GM18520 (cell line): ENCODE measurements around the gene PLAAT1.

Experiments
- ATAC-seq: cut with Tn5 transposase; IDR thresholded peaks from one replicate; pipeline ENCODE4 v1.9.1; 2021; ENCODE audit not compliant: unreplicated experiment

Gene PLAAT1

GRCh38 chr3:193250492-193250891, 9.5 kb downstream of the PLAAT1 start:
- no peak for ATAC-seq

- no peak for ATAC-seq
Measured at GRCh38 chr3:193253986-193254660, 13.1 kb downstream of the PLAAT1 start.

GRCh38 chr3:193261970-193262369, 20.9 kb downstream of the PLAAT1 start:
- no peak for ATAC-seq

- ATAC-seq: no peak
Measured at GRCh38 chr3:193262707-193263106, 21.7 kb downstream of the PLAAT1 start.

- no peak for ATAC-seq
Measured at GRCh38 chr3:193269343-193270028, 28.5 kb downstream of the PLAAT1 start.

- ATAC-seq: no peak
Measured at GRCh38 chr3:193270451-193270850, 29.4 kb downstream of the PLAAT1 start.

GRCh38 chr3:193271101-193271840, 30.2 kb downstream of the PLAAT1 start:
- ATAC-seq: no peak

GRCh38 chr3:193292386-193292785, 51.4 kb downstream of the PLAAT1 start:
- no peak for ATAC-seq

- no peak for ATAC-seq
Measured at GRCh38 chr3:193295985-193296384, 55.0 kb downstream of the PLAAT1 start.

- no peak for ATAC-seq
Measured at GRCh38 chr3:193297421-193297820, 56.4 kb downstream of the PLAAT1 start.

GRCh38 chr3:193301433-193301832, 60.4 kb downstream of the PLAAT1 start:
- no peak for ATAC-seq

GRCh38 chr3:193305356-193305755, 64.3 kb downstream of the PLAAT1 start:
- no peak for ATAC-seq

GRCh38 chr3:193310914-193311723, 70.1 kb downstream of the PLAAT1 start:
- ATAC-seq: no peak

GRCh38 chr3:193313061-193313958, 72.3 kb downstream of the PLAAT1 start:
- ATAC-seq: no peak

GRCh38 chr3:193314161-193314560, 73.1 kb downstream of the PLAAT1 start:
- ATAC-seq: no peak

- ATAC-seq: no peak
Measured at GRCh38 chr3:193317682-193318300, 76.8 kb downstream of the PLAAT1 start.
